ENCODE results near the gene RBM33.

RBM33 gene

GRCh38 chr7:155624412-155624811, 20.0 kb upstream of the RBM33 start:
- no peak for DNase-seq (ENCODE audit: low spot score)

- no peak for DNase-seq (ENCODE audit: low spot score)
Measured at GRCh38 chr7:155625557-155625956, 18.9 kb upstream of the RBM33 start.

- DNase-seq (ENCODE audit: low spot score), result no peak
Measured at GRCh38 chr7:155629171-155629570, 15.3 kb upstream of the RBM33 start.

GRCh38 chr7:155631155-155631554, 13.3 kb upstream of the RBM33 start:
- no peak for DNase-seq (ENCODE audit: low spot score)

GRCh38 chr7:155635817-155636216, 8.6 kb upstream of the RBM33 start:
- DNase-seq (ENCODE audit: low spot score), result no peak

- DNase-seq (ENCODE audit: low spot score), result no peak
Measured at GRCh38 chr7:155637155-155637554, 7.3 kb upstream of the RBM33 start.

GRCh38 chr7:155638366-155638765, 6.1 kb upstream of the RBM33 start:
- DNase-seq (ENCODE audit: low spot score), result no peak

- DNase-seq (ENCODE audit: low spot score), result no peak
Measured at GRCh38 chr7:155639958-155640520, 4.4 kb upstream of the RBM33 start.

GRCh38 chr7:155640629-155641028, 3.8 kb upstream of the RBM33 start:
- DNase-seq (ENCODE audit: low spot score), result no peak

GRCh38 chr7:155643804-155644177, 670 bp upstream of the RBM33 start:
- peak; percentile 43 for DNase-seq (ENCODE audit: low spot score)

GRCh38 chr7:155644971-155645509, 579 bp downstream of the RBM33 start:
- peak; percentile 33 for DNase-seq (ENCODE audit: low spot score)

- no peak for DNase-seq (ENCODE audit: low spot score)
Measured at GRCh38 chr7:155645662-155646061, 1.2 kb downstream of the RBM33 start.

- no peak for DNase-seq (ENCODE audit: low spot score)
Measured at GRCh38 chr7:155646669-155647068, 2.2 kb downstream of the RBM33 start.

GRCh38 chr7:155647302-155647701, 2.8 kb downstream of the RBM33 start:
- DNase-seq (ENCODE audit: low spot score), result no peak

GRCh38 chr7:155647734-155648133, 3.3 kb downstream of the RBM33 start:
- no peak for DNase-seq (ENCODE audit: low spot score)

GRCh38 chr7:155648752-155649339, 4.4 kb downstream of the RBM33 start:
- DNase-seq (ENCODE audit: low spot score), result no peak

- DNase-seq (ENCODE audit: low spot score), result no peak
Measured at GRCh38 chr7:155649588-155649987, 5.1 kb downstream of the RBM33 start.

GRCh38 chr7:155652156-155653114, 8.0 kb downstream of the RBM33 start:
- DNase-seq (ENCODE audit: low spot score), result no peak

- no peak for DNase-seq (ENCODE audit: low spot score)
Measured at GRCh38 chr7:155653803-155654202, 9.3 kb downstream of the RBM33 start.

GRCh38 chr7:155656891-155657290, 12.4 kb downstream of the RBM33 start:
- DNase-seq (ENCODE audit: low spot score), result no peak

GRCh38 chr7:155660059-155660757, 15.7 kb downstream of the RBM33 start:
- DNase-seq (ENCODE audit: low spot score), result no peak

- no peak for DNase-seq (ENCODE audit: low spot score)
Measured at GRCh38 chr7:155660758-155661093, 16.3 kb downstream of the RBM33 start.

Measured in HuH-7.5 (cell line).